DOHH2 (cell line): ENCODE measurements around the gene TARS1.

ENCODE experiments used
- H3F3A ChIP-seq: fragments of 200-600 bp; sonication (generic), shearing (Covaris generic); 2 replicates; pipeline ENCODE4 v1.6.0; 2016; ENCODE audit warnings: antibody characterized with exemption, mild to moderate bottlenecking; ENCODE audit not compliant: control insufficient read depth, insufficient read depth
- H3K27ac ChIP-seq: fragments of 200-600 bp; sonication (generic); 2 replicates; pipeline ENCODE4 v1.5.1; 2014; ENCODE audit warnings: low read depth, mild to moderate bottlenecking, low read length, moderate library complexity
- H3K27me3 ChIP-seq: fragments of 200-600 bp; sonication (generic); 2 replicates; pipeline ENCODE4 v1.6.1; 2014; ENCODE audit warnings: mild to moderate bottlenecking, low read length, mixed read lengths; ENCODE audit not compliant: control insufficient read depth
- H3K36me3 ChIP-seq: fragments of 200-600 bp; sonication (generic); 2 replicates; pipeline ENCODE4 v1.6.1; 2014; ENCODE audit warnings: mild to moderate bottlenecking, low read length, moderate library complexity, mixed read lengths; ENCODE audit not compliant: control insufficient read depth
- H3K4me1 ChIP-seq: fragments of 200-600 bp; sonication (generic); 2 replicates; pipeline ENCODE4 v1.6.1; 2014; ENCODE audit warnings: mild to moderate bottlenecking, low read length, mixed read lengths; ENCODE audit not compliant: control insufficient read depth
- H3K4me2 ChIP-seq: fragments of 200-600 bp; sonication (generic); 2 replicates; pipeline ENCODE4 v1.6.0; 2014; ENCODE audit warnings: mild to moderate bottlenecking, low read length, moderate library complexity
- H3K4me3 ChIP-seq: fragments of 200-600 bp; sonication (generic); 2 replicates; pipeline ENCODE4 v1.5.1; 2014; ENCODE audit warnings: mild to moderate bottlenecking, low read length, mixed read lengths
- H3K79me2 ChIP-seq: fragments of 200-600 bp; sonication (generic); 2 replicates; pipeline ENCODE4 v1.6.1; 2014; ENCODE audit warnings: mild to moderate bottlenecking, low read length, mixed read lengths; ENCODE audit not compliant: control insufficient read depth
- H3K9me2 ChIP-seq: fragments of 200-600 bp; sonication (generic); replicated peaks from 2 replicates; pipeline ENCODE4 v1.6.1; 2014; ENCODE audit warnings: mild to moderate bottlenecking, low read length, mixed read lengths; ENCODE audit not compliant: control insufficient read depth
- H3K9me3 ChIP-seq: fragments of 200-600 bp; sonication (generic); 2 replicates; pipeline ENCODE4 v1.6.1; 2014; ENCODE audit warnings: antibody characterized with exemption, low read length, mixed read lengths; ENCODE audit not compliant: control insufficient read depth, insufficient read depth
- H4K20me1 ChIP-seq: fragments of 200-600 bp; sonication (generic); 2 replicates; pipeline ENCODE4 v1.6.0; 2014; ENCODE audit warnings: low read depth, mild to moderate bottlenecking, antibody characterized with exemption, low read length, moderate library complexity; ENCODE audit not compliant: control insufficient read depth, insufficient read depth
- CTCF ChIP-seq: fragments of 200-600 bp; sonication (generic); IDR thresholded peaks from one replicate; pipeline ENCODE4 v1.5.1; 2014; ENCODE audit warnings: antibody characterized with exemption, mild to moderate bottlenecking, low read depth, low read length; ENCODE audit not compliant: poor library complexity, severe bottlenecking
- EZH2phosphoT487 ChIP-seq: fragments of 200-600 bp; sonication (generic); IDR thresholded peaks from 2 replicates; pipeline ENCODE4 v1.6.1; 2017; ENCODE audit warnings: borderline replicate concordance, mild to moderate bottlenecking, antibody characterized with exemption, low read length, moderate library complexity, mixed read lengths

Gene TARS1

GRCh38 chr5:33448118-33448517 is 7.4 kb downstream of the TARS1 start:
- no peaks in the 10 kb centered on the region for H3K9me3 ChIP-seq
- H3K4me2 ChIP-seq, result no peak overlapping the region
- no peak overlapping the region for H3K27ac ChIP-seq
- 0 out of 2 replicates have a peak, but pooled peaks cover 6% of the 10 kb centered on the region for H4K20me1 ChIP-seq
- no peaks in the 10 kb centered on the region for H3K9me2 ChIP-seq
- H3K4me1 ChIP-seq, result no peaks in the 10 kb centered on the region; the same call in 1 of the 2 replicates
- H3K27me3 ChIP-seq, result no peaks in the 10 kb centered on the region
- no peak for TF ChIP-seq EZH2phosphoT487
- no peak for TF ChIP-seq CTCF
- H3K79me2 ChIP-seq, result peaks cover 35% of the 10 kb centered on the region
- no peak overlapping the region for H3K4me3 ChIP-seq
- H3K36me3 ChIP-seq, result peaks cover 51% of the 10 kb centered on the region
- no peaks in the 10 kb centered on the region for H3F3A ChIP-seq

GRCh38 chr5:33457126-33457525 is 16.4 kb downstream of the TARS1 start:
- Histone ChIP-seq H3K4me2 (no peak overlapping the region), H3F3A (no peaks in the 10 kb centered on the region), H3K36me3 (peaks cover 86% of the 10 kb centered on the region), H3K27ac (no peak overlapping the region), H3K27me3 (no peaks in the 10 kb centered on the region), H3K9me2 (no peaks in the 10 kb centered on the region), H3K9me3 (no peaks in the 10 kb centered on the region), H3K79me2 (no peaks in the 10 kb centered on the region), H3K4me1 (no peaks in the 10 kb centered on the region), H4K20me1 (no peaks in the 10 kb centered on the region), H3K4me3 (no peak overlapping the region)
- TF ChIP-seq CTCF (no peak), EZH2phosphoT487 (no peak)

DNA sequence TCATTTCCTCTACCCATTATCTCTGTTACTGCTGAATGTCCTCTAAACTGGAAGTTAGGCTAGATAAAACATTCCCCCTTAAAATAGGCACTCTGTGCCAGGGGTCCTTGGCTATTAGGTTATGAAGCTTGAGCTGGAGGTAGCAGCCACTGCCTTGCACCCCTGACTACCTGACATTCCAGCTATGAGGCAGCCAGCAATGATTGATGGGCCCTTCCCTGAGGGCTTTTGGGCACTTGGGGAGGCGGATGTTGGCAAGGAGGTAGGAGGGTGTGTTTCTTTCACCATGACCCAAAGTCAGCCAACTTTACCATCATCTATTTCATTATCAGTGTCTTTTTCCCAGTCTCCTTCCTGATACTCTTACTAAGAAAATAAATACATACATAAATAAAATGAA is 17.1 kb downstream of the TARS1 start:
- no peaks in the 10 kb centered on the region for H3K4me1 ChIP-seq
- H4K20me1 ChIP-seq, result no peaks in the 10 kb centered on the region
- no peaks in the 10 kb centered on the region for H3F3A ChIP-seq
- TF ChIP-seq EZH2phosphoT487 (no peak), CTCF (no peak)
- no peaks in the 10 kb centered on the region for H3K79me2 ChIP-seq
- no peaks in the 10 kb centered on the region for H3K9me2 ChIP-seq
- no peaks in the 10 kb centered on the region for H3K9me3 ChIP-seq
- no peaks in the 10 kb centered on the region for H3K27me3 ChIP-seq
- H3K4me3 ChIP-seq, result no peak overlapping the region
- peaks cover 93% of the 10 kb centered on the region for H3K36me3 ChIP-seq
- no peak overlapping the region for H3K4me2 ChIP-seq
- no peak overlapping the region for H3K27ac ChIP-seq

- Histone ChIP-seq H3F3A (no peaks in the 10 kb centered on the region), H3K9me2 (no peaks in the 10 kb centered on the region), H3K27me3 (no peaks in the 10 kb centered on the region), H3K36me3 (peaks cover 95% of the 10 kb centered on the region), H3K79me2 (no peaks in the 10 kb centered on the region), H3K9me3 (no peaks in the 10 kb centered on the region), H4K20me1 (no peaks in the 10 kb centered on the region), H3K4me1 (no peaks in the 10 kb centered on the region), H3K4me2 (no peak overlapping the region), H3K27ac (no peak overlapping the region), H3K4me3 (no peak overlapping the region)
- TF ChIP-seq EZH2phosphoT487, result no peak
- no peak for TF ChIP-seq CTCF
These were observed 19.4 kb downstream of the TARS1 start for GRCh38 chr5:33460210-33460609.
